Testis (tissue), 3 donors: ENCODE data around the gene PSMB7. TPM values are rescaled to one million over a fixed set of nuclear protein-coding genes. Genes with fewer than 3 reads are reported as not detected.

ENCODE experiments used
- DNase-seq: peaks from one replicate; pipeline ENCODE4 v3.0.0-alpha.2; 2019
- H3K27ac ChIP-seq, 2 donors: fragments of 200-600 bp; sonication (generic); one replicate each; pipeline ENCODE4 v1.5.1; 2019
- H3K27me3 ChIP-seq: fragments of 200-600 bp; sonication (generic); one replicate; pipeline ENCODE4 v1.5.1; 2019
- H3K36me3 ChIP-seq: fragments of 200-600 bp; sonication (generic); one replicate; pipeline ENCODE4 v1.5.1; 2017; ENCODE audit warnings: low read depth; ENCODE audit errors: missing control alignments
- H3K4me1 ChIP-seq: fragments of 200-600 bp; sonication (generic); one replicate; pipeline ENCODE4 v1.5.1; 2019
- H3K4me3 ChIP-seq, 2 donors: fragments of 200-600 bp; sonication (generic); one replicate each; pipeline ENCODE4 v1.5.1; 2017 to 2019
- H3K9me3 ChIP-seq: fragments of 200-600 bp; sonication (generic); one replicate; pipeline ENCODE4 v1.5.1; 2017
- POLR2A ChIP-seq: fragments of 450-650 bp; IDR thresholded peaks from one replicate; pipeline ENCODE4 v1.6.1; 2017; ENCODE audit warnings: antibody characterized with exemption, mild to moderate bottlenecking, moderate library complexity
- WGBS, 2 donors: methylation state at CpG; one replicate each; pipeline ENCODE4 v1.1.5; 2018; 5-methylcytosine and 5-hydroxymethylcytosine counted together
- intact Hi-C: fragments of 100-400 bp; cut with DNase I; formaldehyde crosslinking; loops from one replicate; pipeline ENCODE4 v1.15.1; 2023; ENCODE audit warnings: low total_unique reads
- polyA plus RNA-seq: library from polyadenylated mRNA; stranded (reverse); fragments of 350-450 nt; fragmentation: Illumina TruSeq; extraction: RNeasy Lipid Tissue Mini Kit (QIAGEN cat#74804); gene quantifications from one replicate; pipeline ENCODE4 v1.2.3, GENCODE V29; 2014; ENCODE audit warnings: low read depth, low replicate concordance; ENCODE audit not compliant: insufficient read depth
- total RNA-seq, 2 donors: library from RNA; depleted of rRNA; stranded (reverse); fragments of >200 nt; gene quantifications; one replicate each; pipeline ENCODE4 v1.2.3, GENCODE V29; 2016
- TF ChIP-seq, protein P1 (sequence below), 3 experiments: fragments of 450-650 bp in 2 of 3; fragments of 200-600 bp in 1 of 3; sonication (generic) in 1 of 3; IDR thresholded peaks; one replicate each; pipeline ENCODE4 v1.5.1; 2016 to 2019; ENCODE audit warnings: antibody characterized with exemption in 3 of 3, mild to moderate bottlenecking in 2 of 3, moderate library complexity in 1 of 3

PSMB7 gene
- total and polyA plus RNA-seq, 3 donors from 2014 or later: 156 to 310 (median 188) TPM

- Histone ChIP-seq H3K9me3 (no peaks in the 10 kb centered on the region), H3K4me1 (peaks cover 12% of the 10 kb centered on the region), H3K4me3 (no peak overlapping the region), H3K27me3 (no peaks in the 10 kb centered on the region), H3K36me3 (no peaks in the 10 kb centered on the region), H3K27ac (no peak overlapping the region)
- WGBS, 2 donors: 94 to 97% methylated on average over 5 to 12 of the region's 12 CpGs
- DNase-seq: no peak
- intact Hi-C loops: no loop called here
- TF ChIP-seq, protein P1, sequence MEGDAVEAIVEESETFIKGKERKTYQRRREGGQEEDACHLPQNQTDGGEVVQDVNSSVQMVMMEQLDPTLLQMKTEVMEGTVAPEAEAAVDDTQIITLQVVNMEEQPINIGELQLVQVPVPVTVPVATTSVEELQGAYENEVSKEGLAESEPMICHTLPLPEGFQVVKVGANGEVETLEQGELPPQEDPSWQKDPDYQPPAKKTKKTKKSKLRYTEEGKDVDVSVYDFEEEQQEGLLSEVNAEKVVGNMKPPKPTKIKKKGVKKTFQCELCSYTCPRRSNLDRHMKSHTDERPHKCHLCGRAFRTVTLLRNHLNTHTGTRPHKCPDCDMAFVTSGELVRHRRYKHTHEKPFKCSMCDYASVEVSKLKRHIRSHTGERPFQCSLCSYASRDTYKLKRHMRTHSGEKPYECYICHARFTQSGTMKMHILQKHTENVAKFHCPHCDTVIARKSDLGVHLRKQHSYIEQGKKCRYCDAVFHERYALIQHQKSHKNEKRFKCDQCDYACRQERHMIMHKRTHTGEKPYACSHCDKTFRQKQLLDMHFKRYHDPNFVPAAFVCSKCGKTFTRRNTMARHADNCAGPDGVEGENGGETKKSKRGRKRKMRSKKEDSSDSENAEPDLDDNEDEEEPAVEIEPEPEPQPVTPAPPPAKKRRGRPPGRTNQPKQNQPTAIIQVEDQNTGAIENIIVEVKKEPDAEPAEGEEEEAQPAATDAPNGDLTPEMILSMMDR (IDR thresholded peaks at IDR 0.05): no peak
- no peak for TF ChIP-seq POLR2A
Observed at GRCh38 chr9:124348831-124349230, 66.4 kb downstream of the PSMB7 start.

DNA sequence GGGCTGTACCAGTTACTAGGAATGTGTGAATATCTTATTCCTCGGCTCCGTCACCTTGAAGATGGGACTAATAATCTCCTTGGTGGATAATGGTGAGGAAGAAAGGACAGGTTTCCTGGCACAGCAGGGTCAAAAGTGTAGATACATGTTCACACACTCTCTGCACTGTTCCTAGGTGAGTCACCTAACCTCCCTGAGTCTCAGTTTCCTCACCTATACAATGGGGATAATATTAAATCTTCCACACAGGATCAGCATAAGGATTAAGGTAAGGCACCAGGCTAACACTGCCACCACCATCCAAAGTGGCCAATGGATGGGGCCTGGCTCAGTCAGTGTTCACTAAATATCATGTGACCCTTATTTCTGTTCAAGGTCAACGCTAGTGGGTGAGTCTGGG, 66.9 kb downstream of the PSMB7 start:
- H3K27ac ChIP-seq: no peak overlapping the region
- peaks cover 12% of the 10 kb centered on the region for H3K4me1 ChIP-seq
- 87 to 91% methylated on average over 3 of the region's 3 CpGs for WGBS, 2 donors
- H3K4me3 ChIP-seq: no peak overlapping the region
- H3K27me3 ChIP-seq: no peaks in the 10 kb centered on the region
- H3K9me3 ChIP-seq: no peaks in the 10 kb centered on the region
- TF ChIP-seq, protein P1 (IDR thresholded peaks at IDR 0.05): no peak
- TF ChIP-seq POLR2A: no peak
- intact Hi-C loops: no loop called here
- H3K36me3 ChIP-seq: no peaks in the 10 kb centered on the region
- no peak for DNase-seq

- intact Hi-C loops: no loop called here
- 87 to 91% methylated on average over 8 of the region's 8 CpGs for WGBS, 2 donors
- DNase-seq: no peak
- TF ChIP-seq POLR2A: no peak
- TF ChIP-seq, protein P1 (IDR thresholded peaks at IDR 0.05): no peak
- Histone ChIP-seq H3K4me3 (no peak overlapping the region), H3K9me3 (no peaks in the 10 kb centered on the region), H3K36me3 (no peaks in the 10 kb centered on the region), H3K4me1 (peaks cover 12% of the 10 kb centered on the region), H3K27ac (no peak overlapping the region), H3K27me3 (no peaks in the 10 kb centered on the region)
Observed at GRCh38 chr9:124347968-124348358, 67.3 kb downstream of the PSMB7 start.

GRCh38 chr9:124347206-124347967, 67.9 kb downstream of the PSMB7 start:
- intact Hi-C loops: no loop called here
- Histone ChIP-seq H3K27me3 (no peaks in the 10 kb centered on the region), H3K27ac (no peak overlapping the region), H3K9me3 (no peaks in the 10 kb centered on the region), H3K4me1 (peaks cover 12% of the 10 kb centered on the region), H3K36me3 (no peaks in the 10 kb centered on the region), H3K4me3 (no peak overlapping the region)
- TF ChIP-seq, protein P1 (IDR thresholded peaks at IDR 0.05): no peak
- no peak for TF ChIP-seq POLR2A
- DNase-seq: no peak
- WGBS, 2 donors: 67 to 73% methylated on average over 25 to 26 of the region's 26 CpGs
